ENCODE data around the gene REEP6.

The REEP6 gene

DNA sequence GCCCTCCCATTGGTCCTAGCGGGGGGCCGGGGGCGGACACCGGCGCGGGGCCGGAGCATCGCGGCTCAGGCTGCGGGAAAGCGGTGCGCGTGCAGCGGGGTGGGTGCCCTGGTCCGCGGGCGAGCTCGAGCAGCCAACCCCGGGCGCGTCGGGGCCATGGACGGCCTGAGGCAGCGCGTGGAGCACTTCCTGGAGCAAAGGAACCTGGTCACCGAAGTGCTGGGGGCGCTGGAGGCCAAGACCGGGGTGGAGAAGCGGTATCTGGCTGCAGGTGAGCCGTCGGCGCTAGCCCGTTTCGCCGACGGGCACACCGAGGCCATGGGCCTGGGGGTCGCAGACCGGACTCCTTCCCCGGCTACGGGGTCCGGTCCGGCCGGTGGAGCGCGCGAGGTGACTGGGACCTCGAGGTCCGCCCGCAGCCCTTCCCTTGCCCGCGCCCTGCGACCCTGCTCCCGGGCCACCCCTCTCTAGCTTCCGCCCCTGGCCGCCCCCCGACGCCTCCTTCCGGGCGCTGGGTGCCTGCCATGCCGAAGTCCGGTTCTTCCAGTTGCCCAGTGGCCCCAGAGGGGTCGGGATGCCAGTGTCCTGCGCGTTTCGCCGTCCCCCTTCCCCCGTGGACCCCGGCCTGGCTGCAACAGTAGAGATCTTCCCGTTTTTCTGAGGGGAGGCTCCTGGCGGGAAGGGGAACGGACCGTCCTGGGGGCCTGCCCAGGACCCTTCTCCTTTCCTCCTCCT lies at the start of gene REEP6:
Gene REEP6, plus strand, starts transcription at position 68 of the 735 bp plus-strand sequence. Its CDS starts 89 bp downstream, at position 157.
- no peak for DNase-seq (ENCODE audit: low read depth)

DNA sequence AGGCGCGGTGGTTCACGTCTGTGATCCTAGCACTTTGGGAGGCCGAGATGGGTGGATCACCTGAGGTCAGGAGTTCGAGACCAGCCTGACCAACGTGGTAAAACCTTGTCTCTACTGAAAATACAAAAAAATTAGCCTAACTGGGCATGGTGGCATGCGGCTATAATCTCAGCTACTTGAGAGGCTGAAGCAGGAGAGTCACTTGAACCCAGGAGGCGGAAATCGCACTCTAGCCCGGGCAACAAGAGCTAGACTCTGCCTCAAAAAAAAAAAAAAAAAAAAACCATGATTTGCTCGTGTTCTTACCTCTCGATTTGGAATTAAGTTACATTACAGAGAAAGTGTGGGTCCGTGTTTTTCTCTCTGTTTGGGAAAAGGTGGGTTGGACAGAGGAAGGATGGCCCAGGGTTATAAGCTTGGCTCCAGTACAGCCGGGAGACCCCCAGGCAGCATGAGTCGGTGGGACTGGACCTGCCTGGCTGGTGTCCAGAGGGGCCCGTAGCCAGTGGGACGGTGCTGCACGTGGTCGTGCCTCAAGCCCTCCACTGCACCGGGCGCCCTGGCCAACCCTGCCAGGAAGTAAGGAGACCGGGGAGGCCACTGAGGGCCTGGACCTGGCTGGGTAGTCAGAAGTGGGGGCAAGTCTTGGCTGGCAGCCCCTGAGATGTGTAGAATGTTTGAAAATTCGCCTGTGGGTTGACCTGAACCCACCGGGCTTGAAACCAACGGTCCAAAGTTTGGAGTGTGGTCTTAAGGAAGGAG lies 49.1 kb upstream of the REEP6 start:
- DNase-seq (ENCODE audit: low read depth): no peak

DNA sequence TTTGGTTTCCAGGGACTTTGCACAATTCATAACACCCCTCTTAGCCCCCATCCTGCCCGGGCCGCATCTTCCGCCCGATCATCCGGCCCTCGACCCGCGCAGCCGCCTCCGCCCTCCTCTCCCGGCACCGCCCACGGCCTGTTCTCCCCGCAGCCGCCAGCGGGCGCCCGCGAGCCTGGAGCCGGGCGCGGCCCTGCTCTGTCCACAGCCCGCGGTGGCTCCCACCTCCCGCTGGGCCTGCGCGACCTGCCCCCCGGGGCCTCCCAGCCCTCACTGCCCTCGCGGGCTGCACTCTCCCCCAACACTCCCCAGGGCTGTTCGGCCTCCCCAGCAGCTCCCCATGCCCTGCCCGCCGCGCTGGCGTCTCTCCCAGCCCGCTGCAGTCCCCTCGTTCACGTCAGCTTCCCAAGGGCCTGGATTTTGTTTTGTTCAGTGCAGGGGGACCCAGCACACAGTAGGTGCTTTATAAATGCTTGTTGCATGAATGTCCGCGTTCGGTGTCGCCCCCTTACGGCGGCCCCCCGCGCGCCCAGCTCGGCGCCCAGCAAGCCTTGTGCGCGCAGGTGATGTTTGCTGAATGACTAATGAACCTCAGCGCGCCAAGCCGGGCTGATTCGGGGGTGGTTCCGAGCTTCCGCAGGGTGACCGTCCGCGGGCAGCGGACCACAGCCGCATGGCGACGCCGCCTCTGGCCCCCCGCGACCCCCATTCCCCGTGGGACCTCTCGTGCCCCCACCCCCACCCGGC lies 45.6 kb upstream of the REEP6 start:
- peak; percentile 70 for DNase-seq (ENCODE audit: low read depth)

DNA sequence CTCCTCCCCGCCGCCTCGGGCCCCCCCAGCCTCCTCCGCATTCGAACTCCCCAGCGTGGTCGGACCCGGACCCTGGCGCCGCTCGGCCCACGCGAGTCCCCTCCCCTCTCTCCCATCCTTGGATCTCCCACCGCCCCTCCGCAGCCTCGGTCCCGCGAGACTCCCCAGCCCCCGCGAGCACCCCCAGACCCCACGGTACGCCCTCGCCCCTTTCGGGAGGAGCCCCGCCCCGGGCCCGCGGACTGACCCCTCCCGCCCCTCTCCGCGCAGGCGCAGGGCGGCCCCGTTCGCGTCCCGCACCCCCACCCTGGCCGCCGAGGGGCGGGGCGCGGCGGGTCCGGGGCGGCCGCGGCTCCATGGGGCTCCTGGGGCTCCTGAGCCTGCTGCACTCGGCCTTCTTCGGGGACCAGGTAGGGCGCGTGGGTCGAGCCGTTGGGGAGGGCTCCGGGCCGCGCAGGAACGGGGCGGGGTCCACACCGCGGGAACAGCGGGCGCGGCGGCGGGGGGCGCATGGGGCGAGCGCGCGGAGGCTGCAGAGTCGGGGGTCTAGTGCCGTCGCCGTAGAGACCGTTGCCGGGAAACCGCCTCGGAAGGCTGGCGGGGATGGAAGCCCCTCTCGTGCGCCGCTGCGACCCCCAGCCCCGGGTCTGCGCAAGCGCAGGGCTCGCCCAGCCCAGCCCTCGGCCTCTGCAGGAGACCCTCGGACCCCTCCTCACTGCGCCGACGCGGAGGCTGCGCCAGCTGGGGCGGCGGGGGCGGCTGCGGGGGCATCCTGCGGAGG lies 44.9 kb upstream of the REEP6 start:
- DNase-seq (ENCODE audit: low read depth): no peak

DNA sequence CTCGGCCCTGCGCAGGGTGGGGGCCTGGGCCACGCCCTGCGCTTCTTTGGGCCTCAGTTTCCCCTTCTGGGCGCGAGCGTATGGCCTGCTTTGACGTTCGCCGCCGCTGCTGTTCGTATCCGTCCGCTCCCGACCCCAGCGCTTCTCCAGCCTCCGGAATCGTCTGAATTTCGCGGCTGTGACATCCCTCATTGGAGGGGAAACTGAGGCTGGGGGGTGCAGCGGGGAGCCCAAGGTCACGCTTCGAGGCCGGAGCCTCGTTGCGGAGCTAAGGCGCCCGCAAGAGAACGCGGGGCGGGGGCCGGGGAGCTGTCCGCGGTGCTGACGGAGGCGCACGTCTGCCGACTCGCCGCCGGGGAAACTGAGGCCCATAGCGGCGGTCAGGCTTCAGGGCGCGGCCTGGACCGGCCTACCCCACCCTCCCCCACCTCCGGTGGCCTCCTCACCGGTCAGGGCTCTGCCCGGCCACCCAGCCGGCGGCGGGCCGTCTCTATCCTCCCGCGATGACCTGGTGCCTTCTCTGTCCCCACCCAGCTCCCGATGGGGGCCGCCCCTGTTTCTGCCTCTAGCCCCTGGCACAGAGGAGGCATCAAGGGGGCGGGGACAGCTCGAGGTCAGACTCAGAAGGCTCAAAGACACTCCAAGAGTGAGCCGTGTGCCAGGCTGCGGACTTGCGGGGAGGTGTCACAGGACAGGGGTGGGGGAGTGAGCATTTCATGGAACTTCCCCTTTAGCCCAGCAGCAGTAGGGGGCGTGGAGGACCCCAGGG lies 44.1 kb upstream of the REEP6 start:
- no peak for DNase-seq (ENCODE audit: low read depth)

DNA sequence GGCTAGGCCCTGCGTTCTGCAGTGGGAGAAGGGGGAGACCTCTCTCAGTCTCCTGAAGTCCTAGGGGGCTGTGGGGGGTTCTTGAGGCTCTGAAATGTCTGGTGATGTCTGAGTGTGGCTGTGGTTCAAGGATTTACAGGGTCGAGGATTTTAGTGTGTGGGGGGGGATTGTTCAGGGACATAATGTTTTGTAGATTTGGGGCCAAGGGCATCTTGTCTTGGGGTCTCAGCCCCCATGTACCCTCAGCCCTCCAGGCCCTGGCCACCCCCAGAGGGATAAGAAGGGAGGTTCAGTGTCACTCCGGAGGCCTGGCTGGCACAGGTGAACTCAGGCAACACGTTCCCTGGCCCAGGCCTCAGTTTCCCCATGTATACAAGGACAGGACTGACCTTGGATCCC lies 43.5 kb upstream of the REEP6 start:
- DNase-seq (ENCODE audit: low read depth): no peak

DNA sequence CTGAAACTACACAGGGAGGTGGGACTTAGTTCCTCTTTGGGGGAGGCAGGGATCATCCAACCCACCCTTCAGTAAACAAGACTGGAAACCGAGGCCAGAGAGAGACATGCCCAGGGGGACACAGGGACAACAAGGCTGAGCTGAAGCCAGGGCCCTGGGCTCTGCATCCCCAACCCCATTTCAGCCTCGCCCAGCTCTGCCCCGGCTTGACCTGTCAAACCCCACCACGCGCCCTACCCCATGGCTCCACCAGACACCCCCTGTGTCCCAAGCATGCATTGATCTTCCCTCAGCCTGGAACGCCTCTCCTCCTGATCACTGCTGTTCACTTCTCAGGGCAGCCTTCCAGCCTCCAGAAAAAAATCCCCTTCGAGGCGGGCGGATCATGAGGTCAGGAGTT lies 43.0 kb upstream of the REEP6 start:
- DNase-seq (ENCODE audit: low read depth): no peak

DNA sequence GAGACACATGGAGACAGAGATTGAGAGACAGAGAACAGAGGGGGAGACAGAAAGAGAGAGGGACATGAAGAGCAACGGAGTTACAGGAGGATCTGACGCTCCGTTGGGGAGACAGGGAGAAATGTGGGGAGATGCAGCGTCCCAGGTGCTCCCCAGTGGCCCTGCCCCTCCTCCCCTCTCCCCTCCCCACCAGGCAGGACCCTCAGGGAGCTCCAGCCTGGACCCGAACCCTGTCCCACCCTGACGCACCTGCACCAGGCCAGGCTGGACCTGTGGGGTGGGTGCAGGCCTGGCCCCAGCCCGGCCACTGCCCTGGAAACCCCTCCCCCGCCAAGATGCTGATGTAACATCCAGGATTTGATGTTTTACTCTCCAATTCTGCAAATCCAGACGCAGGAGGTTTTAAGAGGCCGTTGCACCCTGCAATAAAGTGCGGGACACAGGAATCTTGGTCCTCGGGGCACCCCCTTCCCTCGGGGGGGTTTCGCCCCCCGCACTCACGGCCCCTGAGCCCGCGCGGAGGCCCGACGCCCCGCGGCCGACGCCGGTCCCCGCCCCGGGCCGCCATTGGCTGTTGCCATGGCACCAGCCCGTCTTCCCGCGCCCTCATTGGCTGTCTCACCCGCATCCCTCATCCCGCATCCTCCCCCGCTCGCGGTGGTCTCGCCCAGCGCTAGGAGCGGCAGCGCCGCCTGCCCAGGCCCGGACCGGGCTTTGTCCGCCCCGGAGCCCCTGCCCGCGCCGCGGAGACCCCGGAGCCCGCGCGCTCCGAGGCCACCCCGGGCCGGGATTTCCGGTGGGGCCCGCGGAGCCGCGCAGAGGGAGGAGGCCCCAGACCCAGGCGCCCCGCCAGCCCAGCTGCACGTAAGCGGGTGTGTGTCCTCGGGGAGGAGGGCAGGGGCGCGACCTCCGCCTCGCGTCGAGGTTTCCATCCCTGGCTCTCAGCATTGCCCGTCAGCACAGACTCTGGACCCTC lies 41.2 kb upstream of the REEP6 start, which contains the start of gene APC2:
Gene APC2, plus strand, starts transcription at position 655 of the 976 bp plus-strand sequence. CDS start 2,881 bp downstream, outside the sequence.
- no peak for DNase-seq (ENCODE audit: low read depth)

DNA sequence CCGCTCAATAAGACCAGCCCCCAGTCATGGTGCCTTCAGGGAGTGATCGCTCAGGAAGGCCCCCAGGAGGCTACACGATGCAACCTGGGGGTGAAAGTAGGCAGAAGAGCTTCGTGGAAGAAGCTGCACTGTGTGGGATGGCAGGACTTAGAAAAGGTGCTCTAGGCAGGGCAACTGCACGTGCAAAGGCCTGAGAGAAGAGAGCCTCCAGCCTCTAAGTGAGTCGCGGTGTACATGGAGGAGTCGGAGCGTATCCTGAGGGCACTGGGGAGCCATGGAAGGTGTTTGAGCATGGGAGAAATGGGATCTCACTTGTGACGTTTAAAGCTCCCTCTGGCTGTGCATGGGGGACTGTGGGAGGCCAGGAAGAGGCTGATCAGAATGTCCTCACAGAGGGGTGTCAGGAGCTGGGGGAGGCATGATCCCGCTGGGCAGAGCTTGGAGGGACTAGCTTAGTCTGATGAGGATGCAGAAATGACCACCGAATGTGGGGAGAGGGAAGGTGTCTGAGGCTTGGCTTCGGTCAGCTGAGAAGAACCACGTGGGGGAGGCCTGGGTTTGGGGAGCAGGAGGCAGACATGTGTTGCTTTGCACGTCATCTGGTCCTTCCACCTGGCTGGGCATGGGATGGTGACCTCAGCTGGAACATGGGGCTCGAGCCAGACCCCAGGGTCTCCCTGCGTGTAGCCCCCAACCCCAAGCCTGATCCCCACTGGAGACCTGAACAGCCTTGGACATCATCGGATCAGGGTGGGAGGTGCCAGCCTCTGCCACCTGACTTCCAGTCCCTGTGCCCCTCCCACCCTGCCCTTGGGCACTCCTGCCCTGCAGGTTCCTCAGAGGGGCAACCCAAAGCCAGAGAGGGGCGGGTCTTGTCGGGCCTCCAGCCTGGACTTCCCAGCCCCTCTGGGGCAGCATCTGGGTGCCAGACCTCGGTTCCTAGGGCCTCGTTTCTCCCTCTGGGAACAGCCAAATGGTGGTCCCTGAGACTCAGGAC lies 39.9 kb upstream of the REEP6 start:
- DNase-seq (ENCODE audit: low read depth): no peak

DNA sequence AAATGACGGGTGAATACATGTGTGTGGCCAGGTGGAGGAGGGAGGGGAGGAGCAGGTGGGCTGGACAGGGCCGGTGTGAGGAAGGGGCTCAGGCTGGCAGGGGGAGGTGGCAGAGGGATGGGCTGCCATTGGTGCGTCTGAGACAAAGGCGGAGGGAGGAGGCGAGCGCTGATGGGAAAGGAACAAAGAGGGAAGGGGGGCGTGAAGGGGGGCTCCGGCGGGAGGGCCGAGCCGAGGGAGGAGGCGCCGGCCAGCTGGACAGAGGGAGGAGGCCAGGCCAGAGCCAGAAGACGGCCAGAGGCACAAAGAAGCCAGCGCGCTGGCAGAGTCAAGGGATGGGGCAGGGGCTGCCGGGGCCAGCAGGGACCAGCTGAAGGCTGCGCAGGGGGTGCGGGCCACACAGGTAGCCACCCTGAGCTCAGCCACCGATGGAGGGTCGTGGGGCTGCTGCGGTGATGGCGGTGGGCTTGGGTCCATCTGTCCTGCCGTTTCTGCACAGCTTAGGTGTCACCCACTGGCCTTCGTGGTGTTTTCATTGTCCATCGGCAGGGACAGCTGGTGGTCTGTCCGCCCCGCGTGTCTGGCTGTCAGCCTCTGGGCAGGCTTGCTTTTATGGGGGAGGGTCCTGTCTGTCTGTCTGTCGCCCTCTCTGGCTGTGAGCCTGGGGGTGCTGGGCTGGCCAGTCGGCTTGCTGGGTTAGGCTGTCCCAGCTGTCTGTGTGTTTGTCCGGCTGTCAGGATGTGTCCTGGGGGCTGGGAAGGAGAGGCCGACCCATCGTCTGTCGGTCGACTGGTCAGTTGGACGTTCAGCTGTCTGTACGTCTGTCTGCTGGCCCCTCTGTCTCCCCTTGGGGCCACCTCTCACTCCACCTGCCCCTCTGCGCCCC lies 38.8 kb upstream of the REEP6 start:
- DNase-seq (ENCODE audit: low read depth): no peak

DNA sequence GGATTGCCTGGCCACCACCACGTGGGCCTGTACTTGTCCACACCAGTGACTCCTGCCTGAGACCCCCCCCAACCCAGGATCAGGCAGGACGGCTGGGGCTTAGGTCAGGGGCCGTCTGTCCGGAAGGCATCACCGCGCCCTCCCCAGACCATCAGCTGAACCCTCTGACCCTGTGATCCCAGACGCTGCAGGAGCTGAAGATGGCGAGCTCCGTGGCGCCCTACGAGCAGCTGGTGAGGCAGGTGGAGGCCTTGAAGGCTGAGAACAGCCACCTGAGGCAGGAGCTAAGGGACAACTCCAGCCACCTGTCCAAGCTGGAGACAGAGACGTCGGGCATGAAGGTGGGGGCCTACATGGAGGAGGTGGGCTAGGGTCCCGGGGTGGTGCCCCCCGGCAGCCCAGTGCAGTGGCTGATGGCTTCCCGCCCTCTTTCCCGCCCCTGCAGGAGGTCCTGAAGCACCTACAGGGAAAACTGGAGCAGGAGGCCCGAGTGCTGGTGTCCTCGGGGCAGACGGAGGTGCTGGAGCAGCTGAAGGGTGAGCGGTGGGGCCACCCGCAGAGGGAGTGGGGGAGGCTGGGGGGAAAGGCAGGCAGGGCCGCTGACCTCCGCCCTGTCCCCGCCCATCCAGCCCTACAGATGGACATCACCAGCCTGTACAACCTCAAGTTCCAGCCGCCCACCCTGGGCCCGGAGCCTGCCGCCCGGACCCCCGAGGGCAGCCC lies 38.0 kb upstream of the REEP6 start:
- DNase-seq (ENCODE audit: low read depth): no peak

DNA sequence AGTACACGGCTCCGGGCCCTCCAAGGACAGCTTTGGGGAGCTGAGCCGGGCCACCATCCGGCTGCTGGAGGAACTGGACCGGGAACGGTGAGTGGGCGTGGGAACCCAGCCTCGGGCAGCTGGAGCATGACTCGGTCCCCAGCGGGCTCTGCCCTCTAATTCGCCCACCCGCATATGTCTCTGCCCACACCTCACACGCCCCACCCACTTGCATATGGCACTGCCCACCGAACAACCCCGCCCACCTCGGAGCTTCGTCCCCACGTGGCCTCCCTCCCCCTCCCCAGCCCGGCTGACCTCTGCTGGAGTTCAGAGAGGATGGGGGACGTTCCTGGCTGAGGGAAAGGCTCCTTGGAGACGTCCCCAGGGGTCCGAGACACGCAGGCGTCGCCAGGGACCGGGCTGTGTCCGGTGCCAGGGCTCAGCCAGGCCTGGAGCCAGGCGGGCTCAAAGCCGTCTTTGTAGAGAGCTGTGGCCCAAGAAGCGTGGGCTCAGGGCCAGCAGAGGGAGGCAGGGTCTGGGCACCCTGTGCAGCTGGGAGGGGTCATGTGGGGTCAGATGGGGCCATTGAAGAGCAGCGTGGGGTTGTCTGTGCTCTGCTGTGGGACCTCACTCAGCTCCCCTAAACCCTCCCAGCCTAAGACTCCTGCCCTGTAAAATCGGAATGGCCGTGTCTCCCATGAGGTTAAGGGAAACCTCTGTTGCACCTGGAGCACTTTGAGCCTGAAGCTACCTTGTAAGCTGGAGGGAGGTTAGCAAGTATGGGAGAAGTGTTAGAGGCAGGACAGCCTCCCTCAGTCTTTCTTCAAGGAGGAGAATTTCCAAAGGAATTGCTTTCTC lies 37.2 kb upstream of the REEP6 start:
- DNase-seq (ENCODE audit: low read depth): no peak

DNA sequence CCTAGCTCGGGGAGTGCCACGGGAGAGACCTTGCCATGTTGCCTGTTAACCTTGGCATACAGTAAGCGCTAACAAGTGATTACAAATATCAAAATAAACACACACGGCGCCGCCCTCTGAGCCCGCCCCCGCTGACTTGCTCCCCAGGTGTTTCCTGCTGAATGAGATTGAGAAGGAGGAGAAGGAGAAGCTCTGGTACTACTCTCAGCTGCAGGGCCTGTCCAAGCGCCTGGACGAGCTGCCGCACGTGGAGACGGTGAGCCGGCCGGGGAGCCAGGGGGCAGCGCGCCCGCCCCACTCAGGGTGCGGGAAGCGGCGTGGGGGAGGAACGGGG lies 36.0 kb upstream of the REEP6 start:
- DNase-seq (ENCODE audit: low read depth): no peak

DNA sequence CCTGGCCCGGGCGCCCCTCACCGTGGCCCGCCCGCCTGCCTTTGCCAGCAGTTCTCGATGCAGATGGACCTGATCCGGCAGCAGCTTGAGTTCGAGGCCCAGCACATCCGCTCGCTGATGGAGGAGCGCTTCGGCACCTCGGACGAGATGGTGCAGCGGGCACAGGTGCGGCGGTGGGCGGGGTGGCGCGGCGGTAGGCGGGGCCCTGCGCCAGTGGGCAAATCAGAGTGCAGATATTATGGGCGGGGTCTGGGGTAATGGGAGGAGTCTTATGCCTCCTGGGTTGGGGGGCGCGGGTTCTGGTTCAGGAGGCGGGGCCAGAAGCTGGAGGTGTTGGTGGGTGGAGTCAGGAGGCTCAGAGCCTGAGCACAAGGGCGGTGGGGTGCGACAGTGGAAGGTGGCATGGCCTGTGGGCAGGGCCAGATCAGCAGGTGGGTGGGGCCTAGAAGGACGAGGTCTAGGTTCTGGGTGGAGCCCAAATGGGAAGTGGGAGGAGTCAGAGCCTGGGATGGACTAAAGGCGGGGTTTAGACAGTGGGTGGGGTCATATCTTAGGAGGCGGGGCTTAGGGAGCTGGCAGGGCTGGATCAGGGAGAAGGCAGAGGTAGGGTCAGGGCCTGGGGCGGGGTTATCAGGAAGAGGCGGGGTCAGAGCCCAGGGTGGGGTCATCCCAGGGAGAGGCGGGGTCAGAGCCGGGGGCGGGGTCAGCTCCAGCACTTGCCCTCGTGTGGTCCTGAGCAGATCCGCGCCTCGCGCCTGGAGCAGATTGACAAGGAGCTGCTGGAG lies 35.5 kb upstream of the REEP6 start:
- no peak for DNase-seq (ENCODE audit: low read depth)
